HEK293T (cell line): ENCODE data around the gene TWIST2.
A peak's percentile ranks its signal among the peaks of the same experiment; 100 is the strongest.

ENCODE experiments used
- CTCF ChIA-PET: fragments of 350-600 bp; formaldehyde crosslinking; extraction: SDS; loops from one replicate; lab custom pipeline; 2021; ENCODE audit warnings: antibody characterized with exemption, inconsistent platforms; lab: Yijun Ruan, JAX
- POLR2A ChIA-PET: fragments of 350-600 bp; formaldehyde crosslinking; extraction: SDS; loops from one replicate; lab custom pipeline; 2020; ENCODE audit warnings: antibody characterized with exemption, inconsistent platforms; lab: Yijun Ruan, JAX
- DNase-seq: peaks from one replicate; pipeline ENCODE4 v3.0.0; 2012; ENCODE audit warnings: mixed read lengths; ENCODE audit errors: extremely low spot score
- ARNT ChIP-seq: fragments of 450-650 bp; IDR thresholded peaks from 2 replicates; pipeline ENCODE4 v1.6.1; 2017; ENCODE audit warnings: mild to moderate bottlenecking
- BHLHE40 ChIP-seq: fragments of 450-650 bp; IDR thresholded peaks from 2 replicates; pipeline ENCODE4 v1.6.1; 2016; ENCODE audit warnings: mild to moderate bottlenecking, moderate library complexity, borderline replicate concordance
- CTBP1 ChIP-seq: fragments of 450-650 bp; IDR thresholded peaks from 2 replicates; pipeline ENCODE4 v1.6.1; 2016; ENCODE audit warnings: borderline replicate concordance
- ELF4 ChIP-seq: fragments of 450-650 bp; IDR thresholded peaks from 2 replicates; pipeline ENCODE4 v1.6.1; 2017; ENCODE audit warnings: antibody characterized with exemption
- FOXA1 ChIP-seq: fragments of 450-650 bp; IDR thresholded peaks from 2 replicates; pipeline ENCODE4 v1.6.1; 2016; ENCODE audit warnings: mild to moderate bottlenecking
- FOXK2 ChIP-seq: fragments of 450-650 bp; IDR thresholded peaks from 2 replicates; pipeline ENCODE4 v1.6.1; 2016; ENCODE audit warnings: mild to moderate bottlenecking
- FOXM1 ChIP-seq: fragments of 450-650 bp; IDR thresholded peaks from 2 replicates; pipeline ENCODE4 v1.6.1; 2017; ENCODE audit warnings: mild to moderate bottlenecking, borderline replicate concordance
- HDGF ChIP-seq: fragments of 450-650 bp; IDR thresholded peaks from 2 replicates; pipeline ENCODE4 v1.6.1; 2017; ENCODE audit warnings: antibody characterized with exemption, borderline replicate concordance
- L3MBTL2 ChIP-seq: fragments of 450-650 bp; conservative IDR thresholded peaks from 2 replicates; pipeline ENCODE4 v1.6.1; 2016; ENCODE audit warnings: mild to moderate bottlenecking
- LEF1 ChIP-seq: fragments of 450-650 bp; IDR thresholded peaks from 2 replicates; pipeline ENCODE4 v1.6.1; 2017; ENCODE audit warnings: mild to moderate bottlenecking, borderline replicate concordance
- NFRKB ChIP-seq: fragments of 450-650 bp; IDR thresholded peaks from 2 replicates; pipeline ENCODE4 v1.6.1; 2016; ENCODE audit warnings: mild to moderate bottlenecking, moderate library complexity
- SP1 ChIP-seq: fragments of 450-650 bp; IDR thresholded peaks from 2 replicates; pipeline ENCODE4 v1.6.1; 2017
- SUZ12 ChIP-seq: fragments of 450-650 bp; IDR thresholded peaks from 2 replicates; pipeline ENCODE4 v1.6.1; 2016; ENCODE audit warnings: mild to moderate bottlenecking
- TARDBP ChIP-seq: fragments of 450-650 bp; IDR thresholded peaks from 2 replicates; pipeline ENCODE4 v1.6.1; 2016
- ZNF384 ChIP-seq: fragments of 450-650 bp; IDR thresholded peaks from 2 replicates; pipeline ENCODE4 v1.6.1; 2016
- TF ChIP-seq, protein P1 (sequence below): fragments of 450-650 bp; IDR thresholded peaks from 2 replicates; pipeline ENCODE4 v1.6.1; 2016

The TWIST2 gene

DNA sequence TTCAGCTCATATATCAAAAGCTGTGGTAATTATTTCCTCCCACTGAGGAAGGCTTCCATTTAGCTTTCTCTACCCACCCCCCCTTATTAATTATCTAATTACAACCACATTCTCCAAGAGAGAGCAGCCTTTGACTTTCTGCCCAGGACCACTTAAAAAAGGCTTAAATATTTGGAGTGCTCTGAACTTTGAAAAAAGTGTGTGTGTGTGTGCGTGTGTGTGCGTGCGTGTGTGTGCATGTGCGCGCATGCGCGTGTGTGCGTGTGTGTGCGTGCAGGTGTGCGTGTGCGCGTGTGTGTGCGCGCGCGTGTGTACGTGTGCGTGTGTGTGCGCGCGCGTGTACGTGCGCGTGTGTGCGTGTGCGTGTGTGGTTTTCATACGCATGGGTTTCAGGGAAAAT lies 57.8 kb downstream of the TWIST2 start:
- TF ChIP-seq FOXA1 (no peak), FOXK2 (no peak), L3MBTL2 (no peak), BHLHE40 (no peak)
- TF ChIP-seq, protein P1, sequence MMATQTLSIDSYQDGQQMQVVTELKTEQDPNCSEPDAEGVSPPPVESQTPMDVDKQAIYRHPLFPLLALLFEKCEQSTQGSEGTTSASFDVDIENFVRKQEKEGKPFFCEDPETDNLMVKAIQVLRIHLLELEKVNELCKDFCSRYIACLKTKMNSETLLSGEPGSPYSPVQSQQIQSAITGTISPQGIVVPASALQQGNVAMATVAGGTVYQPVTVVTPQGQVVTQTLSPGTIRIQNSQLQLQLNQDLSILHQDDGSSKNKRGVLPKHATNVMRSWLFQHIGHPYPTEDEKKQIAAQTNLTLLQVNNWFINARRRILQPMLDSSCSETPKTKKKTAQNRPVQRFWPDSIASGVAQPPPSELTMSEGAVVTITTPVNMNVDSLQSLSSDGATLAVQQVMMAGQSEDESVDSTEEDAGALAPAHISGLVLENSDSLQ, result no peak
- DNase-seq, result no peak
- CTCF ChIA-PET, result no interaction called here
- POLR2A ChIA-PET, result no interaction called here

DNA sequence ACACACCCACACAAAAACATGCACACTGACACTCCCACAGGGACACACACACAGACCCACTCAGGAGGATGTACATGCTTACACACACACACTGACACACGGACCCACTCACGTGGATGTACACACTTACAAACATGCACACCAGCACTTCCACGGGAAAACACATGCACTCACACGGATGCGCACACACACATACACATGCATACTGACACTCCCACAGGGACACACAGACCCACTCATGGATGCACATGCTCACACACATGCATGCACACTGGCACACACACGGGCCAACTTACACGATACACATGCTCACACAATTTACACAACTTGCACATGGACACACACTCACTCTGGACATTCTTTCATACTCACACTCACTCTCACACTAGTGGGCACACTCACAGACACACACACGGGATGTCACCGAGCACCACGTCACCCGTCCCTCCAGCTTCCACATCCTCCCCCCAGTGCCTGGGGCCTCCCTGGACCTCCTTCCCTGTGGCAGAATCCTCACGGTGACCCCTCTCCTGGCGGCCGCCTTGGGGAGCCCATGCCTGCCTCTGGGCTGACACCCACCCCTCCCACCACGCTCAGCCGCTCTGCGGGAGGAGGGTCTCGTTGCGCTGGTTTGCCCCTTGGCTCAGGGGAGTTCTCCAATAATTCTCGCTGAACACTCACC lies 58.5 kb downstream of the TWIST2 start:
- DNase-seq, result no peak
- CTCF ChIA-PET, result no interaction called here
- POLR2A ChIA-PET, result no interaction called here
- TF ChIP-seq NFRKB (no peak), HDGF (no peak), FOXA1 (no peak), SUZ12 (no peak), LEF1 (no peak), L3MBTL2 (no peak), ARNT (no peak), FOXK2 (no peak), CTBP1 (no peak), FOXM1 (no peak), BHLHE40 (no peak), ZNF384 (no peak), SP1 (no peak), ELF4 (no peak), TARDBP (no peak)
- TF ChIP-seq, protein P1, result no peak

- ChIA-PET CTCF (no interaction called here), POLR2A (no interaction called here)
- no peak for DNase-seq
- no peak for TF ChIP-seq ELF4
- no peak for TF ChIP-seq ZNF384
- no peak for TF ChIP-seq L3MBTL2
- TF ChIP-seq, protein P1, result no peak
- no peak for TF ChIP-seq FOXM1
- no peak for TF ChIP-seq NFRKB
- TF ChIP-seq ARNT, result no peak
- TF ChIP-seq LEF1, result no peak
- no peak for TF ChIP-seq SUZ12
- no peak for TF ChIP-seq TARDBP
- no peak for TF ChIP-seq FOXA1
- TF ChIP-seq CTBP1, result no peak
These were observed 59.2 kb downstream of the TWIST2 start for GRCh38 chr2:238906936-238907716.

DNA sequence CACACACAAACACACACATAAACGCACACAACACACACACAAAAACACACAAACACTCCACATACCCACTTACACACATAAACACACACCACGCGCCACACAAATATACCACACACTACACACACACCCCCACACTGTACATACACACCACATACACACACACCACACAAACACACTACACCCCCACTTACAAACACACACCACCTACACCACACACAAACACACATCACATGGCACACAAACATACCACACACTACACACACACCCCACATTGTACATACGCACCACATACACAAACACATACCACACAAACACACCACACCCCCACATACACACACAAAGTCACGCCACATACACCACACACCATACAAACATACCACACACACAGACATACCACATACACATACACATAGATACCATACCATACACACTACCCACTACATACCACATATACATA lies 59.9 kb downstream of the TWIST2 start:
- TF ChIP-seq NFRKB, result no peak
- no peak for TF ChIP-seq FOXM1
- TF ChIP-seq FOXA1, result no peak
- TF ChIP-seq ZNF384, result no peak
- no peak for TF ChIP-seq ELF4
- no peak for TF ChIP-seq BHLHE40
- TF ChIP-seq L3MBTL2, result no peak
- no peak for TF ChIP-seq ARNT
- peak; percentile 15; the same call in 1 of the 2 replicates for TF ChIP-seq TARDBP
- ChIA-PET CTCF (no interaction called here), POLR2A (no interaction called here)
- DNase-seq, result no peak

DNA sequence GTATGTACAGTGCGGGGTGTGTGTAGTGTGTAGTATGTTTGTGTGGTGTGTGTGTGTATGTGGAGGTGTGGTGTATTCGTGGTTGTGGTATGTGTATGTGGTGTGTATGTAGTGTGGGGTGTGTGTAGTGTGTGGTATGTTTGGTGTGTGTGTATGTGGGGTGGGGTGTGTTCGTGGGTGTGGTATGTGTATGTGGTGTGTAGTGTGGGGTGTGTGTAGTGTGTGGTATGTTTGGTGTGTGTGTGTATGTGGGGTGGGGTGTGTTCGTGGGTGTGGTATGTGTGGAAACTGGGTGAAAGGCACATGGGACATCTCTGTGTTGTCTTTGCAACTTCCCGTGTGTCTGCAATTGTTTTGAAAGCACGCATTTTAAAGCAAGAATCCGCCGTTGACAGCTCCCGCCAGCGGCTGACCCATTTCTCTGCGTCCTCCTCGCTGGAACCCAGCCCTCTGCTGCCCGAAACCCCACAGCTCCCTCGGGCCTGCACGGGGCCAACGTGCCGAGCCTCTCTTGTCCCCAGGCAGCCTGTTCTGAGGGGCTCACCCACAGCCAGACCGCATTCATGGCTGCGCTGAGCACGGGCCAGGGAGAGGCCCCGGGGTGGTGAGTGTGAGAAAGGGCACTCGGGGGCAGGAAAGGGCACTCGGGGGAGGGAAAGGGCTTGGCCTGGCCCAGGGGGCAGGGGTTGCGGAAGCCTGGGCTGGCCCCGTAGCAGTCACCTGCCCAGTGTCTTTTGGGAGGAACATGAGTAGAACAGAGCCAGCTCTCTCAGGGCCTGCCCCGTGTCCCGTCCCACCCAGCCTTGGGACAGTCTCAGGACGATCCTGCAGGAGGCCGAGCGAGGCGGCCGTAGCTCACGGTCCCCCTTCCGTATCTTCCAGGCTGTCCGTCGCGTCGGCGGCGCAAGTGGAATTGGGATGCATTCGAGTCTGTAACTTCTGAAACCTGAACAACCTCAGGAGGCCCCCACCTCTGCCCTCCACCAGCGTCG lies 61.4 kb downstream of the TWIST2 start:
- TF ChIP-seq TARDBP, result no peak
- TF ChIP-seq L3MBTL2, result no peak
- no peak for TF ChIP-seq FOXA1
- TF ChIP-seq SP1, result no peak
- no peak for TF ChIP-seq LEF1
- TF ChIP-seq CTBP1, result no peak
- no peak for TF ChIP-seq SUZ12
- TF ChIP-seq FOXM1, result no peak
- no peak for TF ChIP-seq BHLHE40
- TF ChIP-seq, protein P1, result no peak
- TF ChIP-seq FOXK2, result no peak
- TF ChIP-seq NFRKB, result no peak
- no peak for TF ChIP-seq HDGF
- TF ChIP-seq ARNT, result no peak
- TF ChIP-seq ZNF384, result no peak
- TF ChIP-seq ELF4, result no peak
- no peak for DNase-seq
- ChIA-PET POLR2A (no interaction called here), CTCF (no interaction called here)
